Urinary bladder (tissue), 4 donors: ENCODE measurements around the gene DDX28. TPM values are rescaled to one million over a fixed set of nuclear protein-coding genes. Genes with fewer than 3 reads are reported as not detected.
A peak's percentile ranks its signal among the peaks of the same experiment; 100 is the strongest.

Experiments used
- DNase-seq: peaks from one replicate; pipeline ENCODE4 v3.0.0-alpha.2; 2015; ENCODE audit errors: extremely low spot score
- H3K27ac ChIP-seq: one replicate; pipeline ENCODE4 v1.5.1; 2013; ENCODE audit warnings: low read depth, mild to moderate bottlenecking, moderate library complexity
- H3K36me3 ChIP-seq: one replicate; pipeline ENCODE4 v1.6.1; 2013; ENCODE audit warnings: mild to moderate bottlenecking, moderate library complexity; ENCODE audit not compliant: insufficient read depth
- H3K4me1 ChIP-seq: one replicate; pipeline ENCODE4 v1.6.1; 2013; ENCODE audit warnings: mild to moderate bottlenecking, moderate library complexity; ENCODE audit not compliant: insufficient read depth
- H3K4me3 ChIP-seq: one replicate; pipeline ENCODE4 v1.5.1; 2013; ENCODE audit warnings: low read depth, low read length
- WGBS: extraction: QIAGEN DNeasy Blood & Tissue Kit; methylation state at CpG from one replicate; pipeline ENCODE4 v1.1.7; 2013; 5-methylcytosine and 5-hydroxymethylcytosine counted together
- polyA plus RNA-seq: library from polyadenylated mRNA; stranded (reverse); fragments of 200-250 nt; gene quantifications from one replicate; pipeline ENCODE4 v1.2.3, GENCODE V29; 2013
- total RNA-seq: library from RNA; depleted of rRNA; stranded (reverse); fragments of >200 nt; gene quantifications from one replicate; pipeline ENCODE4 v1.2.3, GENCODE V29; 2014
- donor health status: healthy with polysubstance abuse.
- donor health status: healthy.

DDX28 gene
- 6.4 TPM for total RNA-seq
- polyA plus RNA-seq: 11.5 TPM

GRCh38 chr16:68022728-68023537, at the start of gene DDX28, which contains the start of gene DUS2:
DDX28 (minus strand) TSS chr16:68023232; CDS start chr16:68023202, 30 bp downstream.
DUS2 (plus strand) TSS chr16:68023284; CDS start chr16:68038024, 14,740 bp downstream.
- Histone ChIP-seq H3K27ac (peak within 1 kb of the TSS; percentile 86), H3K4me3 (peak within 1 kb of the TSS; percentile 91), H3K4me1 (no peaks in the 10 kb centered on the region), H3K36me3 (no peaks in the 10 kb centered on the region)
- DNase-seq: peak; percentile 80
- under 1% methylated on average over 84 of the region's 84 CpGs for WGBS

- H3K36me3 ChIP-seq: peaks cover 2% of the 10 kb centered on the region
- H3K4me1 ChIP-seq: no peaks in the 10 kb centered on the region
- no peak overlapping the region for H3K27ac ChIP-seq
- DNase-seq: no peak
- WGBS: 53% methylated on average over 9 of the region's 9 CpGs
- H3K4me3 ChIP-seq: no peak overlapping the region
Observed at GRCh38 chr16:68072038-68072695, 49.1 kb upstream of the DDX28 start.

- 93% methylated on average over 1 of the region's 1 CpG for WGBS
- DNase-seq: no peak
- Histone ChIP-seq H3K27ac (no peak overlapping the region), H3K4me3 (no peak overlapping the region), H3K36me3 (peaks cover under 1% of the 10 kb centered on the region), H3K4me1 (no peaks in the 10 kb centered on the region)
Observed at GRCh38 chr16:68071518-68071901, 48.5 kb upstream of the DDX28 start.

GRCh38 chr16:68070806-68071517, 47.9 kb upstream of the DDX28 start:
- H3K36me3 ChIP-seq: no peaks in the 10 kb centered on the region
- H3K4me1 ChIP-seq: no peaks in the 10 kb centered on the region
- H3K4me3 ChIP-seq: no peak overlapping the region
- H3K27ac ChIP-seq: no peak overlapping the region
- DNase-seq: no peak
- 89% methylated on average over 14 of the region's 14 CpGs for WGBS

- H3K4me1 ChIP-seq: no peaks in the 10 kb centered on the region
- WGBS: 72% methylated on average over 2 of the region's 2 CpGs
- DNase-seq: no peak
- H3K4me3 ChIP-seq: no peak overlapping the region
- H3K36me3 ChIP-seq: no peaks in the 10 kb centered on the region
- no peak overlapping the region for H3K27ac ChIP-seq
Observed at GRCh38 chr16:68070249-68070730, 47.3 kb upstream of the DDX28 start.

GRCh38 chr16:68069511-68070248, 46.6 kb upstream of the DDX28 start:
- Histone ChIP-seq H3K36me3 (no peaks in the 10 kb centered on the region), H3K4me1 (no peaks in the 10 kb centered on the region), H3K4me3 (no peak overlapping the region), H3K27ac (no peak overlapping the region)
- WGBS: 66% methylated on average over 7 of the region's 7 CpGs
- no peak for DNase-seq

GRCh38 chr16:68068926-68069325, 45.9 kb upstream of the DDX28 start:
- no peaks in the 10 kb centered on the region for H3K36me3 ChIP-seq
- H3K4me1 ChIP-seq: no peaks in the 10 kb centered on the region
- H3K27ac ChIP-seq: no peak overlapping the region
- H3K4me3 ChIP-seq: no peak overlapping the region
- WGBS: 95% methylated on average over 9 of the region's 9 CpGs
- no peak for DNase-seq

- Histone ChIP-seq H3K4me3 (no peak overlapping the region), H3K36me3 (no peaks in the 10 kb centered on the region), H3K4me1 (no peaks in the 10 kb centered on the region), H3K27ac (no peak overlapping the region)
- no peak for DNase-seq
- WGBS: 62% methylated on average over 1 of the region's 1 CpG
Observed at GRCh38 chr16:68066763-68067162, 43.7 kb upstream of the DDX28 start.

- Histone ChIP-seq H3K36me3 (no peaks in the 10 kb centered on the region), H3K4me1 (no peaks in the 10 kb centered on the region), H3K4me3 (no peak overlapping the region), H3K27ac (no peak overlapping the region)
- DNase-seq: no peak
- WGBS: 50% methylated on average over 6 of the region's 6 CpGs
Observed at GRCh38 chr16:68065716-68066305, 42.8 kb upstream of the DDX28 start.

GRCh38 chr16:68064791-68065365, 41.8 kb upstream of the DDX28 start:
- Histone ChIP-seq H3K27ac (no peak overlapping the region), H3K4me1 (no peaks in the 10 kb centered on the region), H3K4me3 (no peak overlapping the region), H3K36me3 (no peaks in the 10 kb centered on the region)
- 33% methylated on average over 2 of the region's 2 CpGs for WGBS
- DNase-seq: no peak

- no peak for DNase-seq
- Histone ChIP-seq H3K4me3 (no peak overlapping the region), H3K4me1 (no peaks in the 10 kb centered on the region), H3K27ac (no peak overlapping the region), H3K36me3 (peaks cover 1% of the 10 kb centered on the region)
- 94% methylated on average over 4 of the region's 4 CpGs for WGBS
Observed at GRCh38 chr16:68062910-68063393, 39.9 kb upstream of the DDX28 start.

GRCh38 chr16:68061396-68061795, 38.4 kb upstream of the DDX28 start:
- DNase-seq: no peak
- Histone ChIP-seq H3K4me3 (no peak overlapping the region), H3K4me1 (no peaks in the 10 kb centered on the region), H3K27ac (no peak overlapping the region), H3K36me3 (peaks cover 1% of the 10 kb centered on the region)
- WGBS: 87% methylated on average over 3 of the region's 3 CpGs
